Psoas muscle (tissue), 8 donors: ENCODE results near the gene TMEM132A. TPM values are rescaled to one million over a fixed set of nuclear protein-coding genes. Genes with fewer than 3 reads are reported as not detected.
A peak's percentile ranks its signal among the peaks of the same experiment; 100 is the strongest.

ENCODE experiments used
- ATAC-seq, 4 donors: fragments of 200-7000 bp; cut with Tn5 transposase; one replicate each; pipeline ENCODE4 v1.9.1; 2020; ENCODE audit warnings: moderate library complexity in 3 of 4, mild to moderate bottlenecking in 2 of 4
- DNase-seq, 2 donors: peaks; one replicate each; pipeline ENCODE4 v3.0.0-alpha.2; 2020
- H3K27ac ChIP-seq: fragments of 200-600 bp; one replicate; pipeline ENCODE4 v1.8.0; 2022
- H3K27me3 ChIP-seq, 3 donors: fragments of 200-600 bp in 1 of 3; one replicate each; pipeline versions ENCODE4 v1.6.1 to v1.8.0; 2013 to 2022; ENCODE audit warnings: low read length in 2 of 3, mild to moderate bottlenecking in 2 of 3, moderate library complexity in 1 of 3; ENCODE audit not compliant: insufficient read depth in 3 of 3
- H3K36me3 ChIP-seq, 2 donors: fragments of 200-600 bp in 1 of 2; one replicate each; pipeline versions ENCODE4 v1.6.1 to v1.8.0; 2013 to 2022; ENCODE audit warnings: low read depth in 1 of 2, mild to moderate bottlenecking in 1 of 2, moderate library complexity in 1 of 2; ENCODE audit not compliant: insufficient read depth in 1 of 2
- H3K4me1 ChIP-seq: fragments of 200-600 bp; one replicate; pipeline ENCODE4 v1.8.0; 2022
- H3K4me3 ChIP-seq: fragments of 200-600 bp; one replicate; pipeline ENCODE4 v1.8.0; 2022; ENCODE audit warnings: mild to moderate bottlenecking
- H3K9me3 ChIP-seq: fragments of 200-600 bp; one replicate; pipeline ENCODE4 v1.8.0; 2022
- CTCF ChIP-seq: fragments of 200-600 bp; IDR thresholded peaks from one replicate; pipeline ENCODE4 v1.8.0; 2022; ENCODE audit warnings: antibody characterized with exemption
- WGBS, 3 donors: extraction: QIAGEN DNeasy Blood & Tissue Kit; methylation state at CpG; one replicate each; pipeline versions ENCODE4 v1.1.6 to v1.1.7; 2013; 5-methylcytosine and 5-hydroxymethylcytosine counted together
- intact Hi-C, 2 donors: fragments of 100-400 bp; cut with DNase I; formaldehyde crosslinking; loops; one replicate each; pipeline versions ENCODE4 v1.11.0 to v1.14.2; 2022
- polyA plus RNA-seq, 3 donors: library from polyadenylated mRNA; stranded (reverse); fragments of 200-250 nt; gene quantifications; one replicate each; pipeline ENCODE4 v1.2.3, GENCODE V29; 2013
- total RNA-seq, 4 donors: library from RNA; stranded (reverse); fragmentation: NEBNext Ultra II Directional in 2 of 4; extraction: Animal tissue kit (Norgen Biotek cat#: 25700) in 2 of 4; gene quantifications; one replicate each; pipeline versions ENCODE4 v1.2.1 to v1.2.4, GENCODE V29; 2021 to 2023
- donor health status: healthy with polysubstance abuse.
- donor health status: DM: no; HTN: no; CAD: no; lungs with moderate emphysema.
- donor health status: Bipolar disorder and iron deficiency.
- donor health status: healthy.
- donor health status: DM: yes; HTN: yes; CAD: no.
- donor health status: DM: no; HTN: no; CAD: no.
- donor health status: DM: no; HTN: no; CAD: no.
- donor health status: DM: yes; HTN: yes; CAD: no.

The TMEM132A gene
- total and polyA plus RNA-seq, 7 donors, result 2.0 to 7.7 (median 3.7) TPM

GRCh38 chr11:60929764-60930163 is 5.5 kb downstream of the TMEM132A start:
- Histone ChIP-seq H3K4me3 (no peak overlapping the region), H3K4me1 (peaks cover 3% of the 10 kb centered on the region), H3K27me3 (peaks cover 0 to 17% (median 4%) of the 10 kb centered on the region in 3 donors), H3K27ac (no peak overlapping the region), H3K36me3 (no peaks in the 10 kb centered on the region), H3K9me3 (no peaks in the 10 kb centered on the region)
- DNase-seq (peak in 1 of 2 donors; percentile 7), ATAC-seq (no peak)
- intact Hi-C loops, result no loop called here
- 89 to 90% (median 89%) methylated on average over 4 of the region's 4 CpGs for WGBS, 3 donors
- no peak for TF ChIP-seq CTCF

- DNase-seq (peak in 1 of 2 donors; percentile 34), ATAC-seq (no peak)
- no peak overlapping the region for H3K27ac ChIP-seq
- peaks cover 0 to 11% (median 2%) of the 10 kb centered on the region in 3 donors for H3K27me3 ChIP-seq
- no peaks in the 10 kb centered on the region for H3K9me3 ChIP-seq
- H3K4me3 ChIP-seq, result no peak overlapping the region
- no peaks in the 10 kb centered on the region for H3K36me3 ChIP-seq
- intact Hi-C loops, result no loop called here
- no peaks in the 10 kb centered on the region for H3K4me1 ChIP-seq
- no peak for TF ChIP-seq CTCF
- WGBS, 3 donors, result 91 to 94% (median 92%) methylated on average over 3 to 4 of the region's 4 CpGs
Measured at GRCh38 chr11:60930394-60930793, 6.1 kb downstream of the TMEM132A start.

GRCh38 chr11:60931917-60932316 is 7.7 kb downstream of the TMEM132A start:
- Histone ChIP-seq H3K4me3 (no peak overlapping the region), H3K36me3 (no peaks in the 10 kb centered on the region), H3K27ac (no peak overlapping the region), H3K9me3 (no peaks in the 10 kb centered on the region), H3K27me3 (peaks cover 0 to 4% (median 0%) of the 10 kb centered on the region in 3 donors), H3K4me1 (no peaks in the 10 kb centered on the region)
- DNase-seq, result peak; percentile 16 to 49
- no peak for ATAC-seq
- no peak for TF ChIP-seq CTCF
- whole genome bisulfite sequencing, 3 donors, result 84 to 86% (median 85%) methylated on average over 8 to 9 of the region's 9 CpGs
- intact Hi-C loops, result no loop called here

- Histone ChIP-seq H3K36me3 (no peaks in the 10 kb centered on the region), H3K4me1 (no peaks in the 10 kb centered on the region), H3K27ac (no peak overlapping the region), H3K4me3 (no peak overlapping the region), H3K9me3 (no peaks in the 10 kb centered on the region), H3K27me3 (no peaks in the 10 kb centered on the region)
- intact Hi-C loops, result no loop called here
- WGBS, 3 donors, result 80 to 84% (median 81%) methylated on average over 5 of the region's 5 CpGs
- no peak for TF ChIP-seq CTCF
- no peak for ATAC-seq
- DNase-seq, result peak in 1 of 2 donors; percentile 7
Measured at GRCh38 chr11:60932605-60933356, 8.5 kb downstream of the TMEM132A start.
